DOHH2 (cell line): ENCODE measurements around the gene GNAO1.

ENCODE experiments used
- CTCF ChIP-seq: fragments of 200-600 bp; sonication (generic); IDR thresholded peaks from one replicate; pipeline ENCODE4 v1.5.1; 2014; ENCODE audit warnings: antibody characterized with exemption, mild to moderate bottlenecking, low read depth, low read length; ENCODE audit not compliant: poor library complexity, severe bottlenecking
- EZH2phosphoT487 ChIP-seq: fragments of 200-600 bp; sonication (generic); IDR thresholded peaks from 2 replicates; pipeline ENCODE4 v1.6.1; 2017; ENCODE audit warnings: borderline replicate concordance, mild to moderate bottlenecking, antibody characterized with exemption, low read length, moderate library complexity, mixed read lengths

DNA sequence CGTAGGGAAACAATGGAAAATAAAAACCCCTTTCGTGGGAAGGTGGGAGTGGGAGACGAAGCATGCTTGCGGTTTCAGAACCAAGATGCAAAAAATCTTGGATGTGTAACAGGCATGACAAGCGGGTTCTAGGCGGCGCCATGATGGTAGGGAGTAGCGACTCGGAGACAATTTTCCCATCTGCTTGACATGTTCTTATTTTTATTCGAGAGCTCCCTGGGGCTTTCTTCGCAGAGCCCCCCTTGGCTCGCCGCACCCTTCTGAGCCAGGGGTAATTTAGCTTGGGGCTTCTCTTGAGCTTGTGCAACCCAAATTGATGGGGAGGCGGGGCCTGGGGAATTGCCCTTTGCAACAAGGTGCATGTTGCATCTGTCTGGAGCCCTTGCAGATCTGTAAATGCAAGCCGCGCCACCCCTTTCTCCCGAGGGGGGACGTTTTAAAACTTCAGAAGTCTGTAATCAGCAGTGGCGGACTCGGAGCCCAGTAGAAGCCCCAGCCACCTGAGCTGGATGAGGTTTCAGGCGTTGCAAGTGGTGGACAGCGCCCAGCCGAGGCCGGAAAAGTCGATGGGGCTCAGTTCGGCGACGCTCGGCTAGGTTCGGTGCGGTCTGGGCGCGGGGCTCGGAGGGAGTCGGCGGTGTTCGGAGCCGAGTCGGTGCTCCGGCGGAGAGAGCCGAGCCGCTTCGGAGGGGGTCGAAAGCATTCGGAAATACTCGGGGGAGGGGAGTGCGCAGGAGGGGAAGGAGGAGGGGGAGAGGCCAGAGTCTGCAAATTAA, 2.9 kb downstream of the GNAO1 start:
- TF ChIP-seq CTCF (no peak), EZH2phosphoT487 (no peak)
